AG20443 (cell line): Measurements from ENCODE around the gene CEP170B.
A peak's percentile ranks its signal among the peaks of the same experiment; 100 is the strongest.
"Not testable (repeated sequence)": the region's sequence is repeated elsewhere in the genome, so short reads cannot be mapped to it uniquely, and the experiment has no call there.

Source experiments
- DNase-seq: peaks from one replicate; pipeline ENCODE4 v3.0.0; 2012; ENCODE audit warnings: low spot score, mixed read lengths

CEP170B gene

GRCh38 chr14:104844306-104845032, 20.6 kb upstream of the CEP170B start:
- DNase-seq = no peak

DNA sequence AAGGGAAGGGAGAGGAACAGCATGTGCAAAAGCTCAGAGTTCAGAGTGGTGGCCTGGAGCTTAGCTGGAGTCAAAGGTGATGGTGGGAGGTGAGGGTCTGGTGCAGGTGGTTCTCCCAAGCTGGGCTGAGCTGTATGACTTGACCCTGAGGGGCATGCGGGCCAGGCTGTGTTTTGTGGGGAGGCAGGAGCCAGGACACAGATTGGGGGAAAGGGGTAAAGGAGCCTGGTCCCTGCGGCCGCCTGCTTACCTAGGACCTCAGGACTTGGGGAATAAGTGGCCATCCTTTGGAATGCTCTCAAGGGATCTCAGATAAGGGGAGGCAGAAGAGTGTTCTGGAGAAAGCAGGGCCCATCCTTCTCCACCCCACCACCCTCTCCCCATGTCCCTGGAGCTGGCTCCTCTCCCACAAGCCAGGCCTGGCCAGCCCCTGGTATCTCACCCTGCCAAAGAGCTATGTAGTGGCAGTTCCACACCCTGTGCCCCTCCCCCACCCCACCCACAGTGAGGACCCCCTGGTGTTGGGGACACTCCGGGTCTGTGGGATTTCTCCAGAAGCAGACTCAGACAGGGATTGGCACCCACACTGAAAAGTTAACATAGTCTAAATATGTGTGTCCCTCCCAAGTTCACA, 19.9 kb upstream of the CEP170B start:
- DNase-seq = no peak

GRCh38 chr14:104845834-104846441, 19.1 kb upstream of the CEP170B start:
- no peak for DNase-seq

DNA sequence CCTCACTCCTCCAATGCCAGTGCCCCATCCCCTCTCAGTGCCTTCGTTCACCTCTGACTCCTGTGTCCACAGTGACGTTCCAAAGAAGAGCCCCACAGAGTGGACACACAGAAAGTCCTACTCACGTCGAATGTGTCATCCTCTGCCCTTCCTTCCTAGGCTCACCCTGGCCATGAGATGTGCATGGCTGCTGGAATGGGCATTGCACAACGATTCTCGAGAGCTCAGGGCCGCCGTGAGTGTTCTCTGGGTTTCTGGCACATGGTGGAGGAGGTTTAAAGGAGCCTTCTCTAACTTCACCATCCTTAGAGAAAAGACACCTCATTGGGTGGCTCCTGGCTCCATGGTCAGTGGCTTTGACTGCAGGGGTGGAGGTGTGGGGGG, 12.8 kb upstream of the CEP170B start:
- peak; percentile 32 for DNase-seq

GRCh38 chr14:104855532-104856090, 9.5 kb upstream of the CEP170B start:
- DNase-seq = peak; percentile 6

DNA sequence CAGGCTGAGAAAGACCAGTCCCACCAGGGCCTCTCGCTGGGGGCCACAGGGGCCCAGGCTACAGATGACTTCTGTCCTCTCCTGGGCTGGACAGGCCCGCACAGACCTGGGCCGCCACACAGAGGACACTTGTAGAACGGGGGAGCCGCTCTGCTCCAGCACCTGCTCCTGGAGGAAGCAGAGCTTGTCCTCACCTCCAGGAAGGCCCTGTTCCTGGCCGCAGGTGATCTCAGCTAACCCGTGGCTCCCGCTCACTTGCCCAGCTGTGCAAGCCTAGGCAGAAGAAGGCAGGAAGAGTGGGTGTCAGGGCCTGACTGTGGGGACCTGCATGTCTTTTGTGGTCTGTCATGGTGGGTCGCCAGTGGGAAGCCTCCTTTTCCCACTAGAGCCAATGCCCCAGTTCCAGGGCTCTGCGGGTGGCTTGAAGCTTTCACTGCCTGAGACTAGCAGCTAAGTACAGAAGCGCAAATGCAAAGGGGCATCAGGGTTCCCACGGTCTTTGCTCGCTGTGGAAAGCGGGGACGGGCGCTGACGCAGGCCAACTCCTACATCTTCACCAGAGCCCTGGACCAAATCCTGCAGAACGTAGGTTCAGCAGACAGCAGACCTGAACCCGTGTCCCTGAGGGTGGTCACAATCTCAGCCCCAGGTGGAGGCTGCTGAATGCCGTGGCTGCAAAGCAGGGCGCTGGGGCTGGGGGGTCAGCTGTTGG, 8.8 kb upstream of the CEP170B start:
- DNase-seq = peak; percentile 6

GRCh38 chr14:104856869-104857860, 7.9 kb upstream of the CEP170B start:
- DNase-seq = no peak

- DNase-seq = not testable (repeated sequence)
Observed at GRCh38 chr14:104857931-104858330, 7.1 kb upstream of the CEP170B start.

- DNase-seq = no peak
Observed at GRCh38 chr14:104858811-104859426, 6.1 kb upstream of the CEP170B start.

- DNase-seq = no peak
Observed at GRCh38 chr14:104859900-104860299, 5.2 kb upstream of the CEP170B start.

GRCh38 chr14:104860414-104860813, 4.7 kb upstream of the CEP170B start:
- no peak for DNase-seq

DNA sequence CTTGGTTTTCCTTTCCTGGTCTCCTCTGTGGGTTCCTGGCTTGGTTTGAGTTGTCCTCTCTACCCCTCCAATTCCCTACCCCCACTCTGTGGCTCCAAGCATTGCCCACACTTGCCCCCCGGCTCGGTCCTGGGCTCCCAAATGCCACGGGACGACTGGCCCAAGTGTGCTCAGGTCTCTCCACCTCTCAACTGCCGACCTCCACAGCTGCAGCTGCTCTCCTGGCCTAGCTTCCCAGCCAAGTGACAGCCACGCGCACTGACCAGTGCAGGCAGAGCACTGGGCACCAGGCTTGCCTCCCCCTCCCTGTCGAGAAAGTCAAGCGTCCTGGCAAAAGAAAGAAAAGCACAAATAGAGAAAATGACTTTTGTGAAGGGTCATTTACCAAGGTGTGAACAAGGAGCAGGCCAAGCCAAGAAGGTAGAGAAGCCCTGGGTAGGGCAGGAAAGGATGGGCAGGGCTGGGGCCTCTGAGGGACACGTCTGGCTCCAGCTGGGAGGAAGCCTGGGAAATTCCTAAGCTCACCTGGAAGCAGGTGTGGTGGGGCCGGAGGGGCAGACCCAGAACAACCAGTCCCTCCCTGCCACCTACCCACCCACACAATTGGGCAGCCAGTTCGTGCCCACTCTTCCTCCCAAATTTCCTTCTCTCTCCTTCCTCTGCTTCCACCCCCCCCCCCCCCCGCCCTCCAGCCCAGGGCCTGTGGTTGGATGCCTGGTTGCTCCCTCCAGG, 1.8 kb upstream of the CEP170B start:
- no peak for DNase-seq

GRCh38 chr14:104863923-104864266, 1.2 kb upstream of the CEP170B start:
- DNase-seq = no peak

GRCh38 chr14:104864267-104865080, 594 bp upstream of the CEP170B start:
- peak; percentile 42 for DNase-seq

DNA sequence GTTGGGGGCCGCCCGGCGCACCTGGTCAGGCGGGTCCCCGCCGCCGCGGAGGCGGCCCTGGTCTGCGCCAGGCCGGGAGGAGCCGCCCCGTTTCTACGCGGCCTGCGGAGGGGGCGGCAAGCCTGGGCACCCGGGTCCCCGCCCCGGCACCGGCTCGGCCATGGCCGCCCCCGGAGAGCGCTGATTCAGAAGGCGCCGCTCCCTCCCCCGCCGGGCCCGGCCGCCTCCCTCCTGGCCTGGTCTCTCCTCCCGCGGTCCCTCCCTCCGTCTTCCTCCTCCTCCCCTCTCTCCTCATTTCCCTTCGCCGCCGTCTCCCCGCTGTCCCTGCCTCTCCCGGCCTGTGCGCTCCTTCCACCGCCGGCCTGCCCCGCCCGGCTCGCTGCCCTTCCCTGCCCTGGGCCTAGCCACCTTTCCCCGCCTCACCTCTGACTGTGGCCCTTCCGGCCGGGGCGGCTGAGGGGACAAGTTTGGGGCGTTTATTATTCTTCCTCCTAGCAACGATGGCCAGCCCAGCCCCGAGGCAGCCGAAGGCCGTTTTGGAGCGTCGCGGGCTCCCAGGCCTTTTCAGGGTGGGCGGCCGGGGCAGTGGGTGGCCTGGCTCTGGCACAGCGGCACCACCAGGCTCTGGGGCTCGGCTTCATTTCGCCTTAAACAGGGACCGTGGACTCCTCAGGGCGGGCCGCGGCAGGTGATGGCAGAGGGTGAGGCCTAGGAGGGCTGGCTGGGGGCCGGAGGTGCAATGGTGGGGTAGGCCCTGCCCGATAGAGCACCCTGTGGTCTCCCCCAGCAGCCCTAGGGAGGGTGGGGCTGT, 768 bp downstream of the CEP170B start:
- peak; percentile 93 for DNase-seq

- no peak for DNase-seq
Observed at GRCh38 chr14:104866451-104867370, 1.6 kb downstream of the CEP170B start.

GRCh38 chr14:104867371-104868059, 2.4 kb downstream of the CEP170B start:
- no peak for DNase-seq
